KOPT-K1 (cell line): ENCODE results near the gene RASAL2.

ENCODE experiments used
- H3K27ac ChIP-seq: fragments of 200-600 bp; sonication (generic); 2 replicates; pipeline ENCODE4 v1.5.1; 2016; ENCODE audit warnings: antibody characterized with exemption, mild to moderate bottlenecking, low read depth, low read length; ENCODE audit not compliant: poor library complexity, severe bottlenecking
- H3K36me3 ChIP-seq: fragments of 200-600 bp; sonication (generic); 2 replicates; pipeline ENCODE4 v1.5.1; 2017; ENCODE audit warnings: antibody characterized with exemption, mild to moderate bottlenecking, low read length, moderate library complexity; ENCODE audit not compliant: insufficient read depth
- H3K9me3 ChIP-seq: fragments of 200-600 bp; sonication (generic); 2 replicates; pipeline ENCODE4 v1.5.1; 2017; ENCODE audit warnings: antibody characterized with exemption, low read length, mild to moderate bottlenecking; ENCODE audit not compliant: insufficient read depth, poor library complexity, severe bottlenecking

The RASAL2 gene

GRCh38 chr1:178093951-178094738 is at the start of gene RASAL2:
TSS of gene RASAL2 (plus strand) at chr1:178094104. CDS start at chr1:178094493, 389 bp downstream.
- H3K27ac ChIP-seq = no peak within 1 kb of the TSS

GRCh38 chr1:178046591-178047270 is 47.2 kb upstream of the RASAL2 start:
- H3K9me3 ChIP-seq = no peaks in the 10 kb centered on the region
- no peaks in the 10 kb centered on the region for H3K36me3 ChIP-seq
- H3K27ac ChIP-seq = no peak overlapping the region

More at GRCh38 chr1:178093951-178094738, at the start of gene RASAL2:
- Histone ChIP-seq H3K9me3 (no peaks in the 10 kb centered on the region), H3K36me3 (no peaks in the 10 kb centered on the region)

- Histone ChIP-seq H3K36me3 (no peaks in the 10 kb centered on the region), H3K27ac (no peak overlapping the region), H3K9me3 (no peaks in the 10 kb centered on the region)
These were observed 46.4 kb upstream of the RASAL2 start for GRCh38 chr1:178047403-178048093.

- Histone ChIP-seq H3K36me3 (no peaks in the 10 kb centered on the region), H3K9me3 (no peaks in the 10 kb centered on the region), H3K27ac (no peak overlapping the region)
These were observed 45.5 kb upstream of the RASAL2 start for GRCh38 chr1:178048426-178048825.

- H3K36me3 ChIP-seq = no peaks in the 10 kb centered on the region
- no peak overlapping the region for H3K27ac ChIP-seq
- no peaks in the 10 kb centered on the region for H3K9me3 ChIP-seq
These were observed 45.0 kb upstream of the RASAL2 start for GRCh38 chr1:178048883-178049282.

GRCh38 chr1:178050084-178050483 is 43.8 kb upstream of the RASAL2 start:
- no peak overlapping the region for H3K27ac ChIP-seq

GRCh38 chr1:178051071-178051470 is 42.8 kb upstream of the RASAL2 start:
- no peaks in the 10 kb centered on the region for H3K9me3 ChIP-seq
- H3K27ac ChIP-seq = no peak overlapping the region
- no peaks in the 10 kb centered on the region for H3K36me3 ChIP-seq

More at GRCh38 chr1:178050084-178050483, 43.8 kb upstream of the RASAL2 start:
- Histone ChIP-seq H3K9me3 (no peaks in the 10 kb centered on the region), H3K36me3 (no peaks in the 10 kb centered on the region)

GRCh38 chr1:178052650-178053461 is 41.0 kb upstream of the RASAL2 start:
- Histone ChIP-seq H3K9me3 (no peaks in the 10 kb centered on the region), H3K27ac (no peak overlapping the region), H3K36me3 (no peaks in the 10 kb centered on the region)

- no peak overlapping the region for H3K27ac ChIP-seq
- H3K36me3 ChIP-seq = no peaks in the 10 kb centered on the region
These were observed 38.8 kb upstream of the RASAL2 start for GRCh38 chr1:178055093-178055492.

GRCh38 chr1:178055779-178056471 is 38.0 kb upstream of the RASAL2 start:
- Histone ChIP-seq H3K27ac (no peak overlapping the region), H3K36me3 (no peaks in the 10 kb centered on the region), H3K9me3 (no peaks in the 10 kb centered on the region)

More at GRCh38 chr1:178055093-178055492, 38.8 kb upstream of the RASAL2 start:
- H3K9me3 ChIP-seq = no peaks in the 10 kb centered on the region

- H3K36me3 ChIP-seq = no peaks in the 10 kb centered on the region
- H3K9me3 ChIP-seq = no peaks in the 10 kb centered on the region
- H3K27ac ChIP-seq = no peak overlapping the region
These were observed 36.7 kb upstream of the RASAL2 start for GRCh38 chr1:178057141-178057765.

GRCh38 chr1:178057912-178058534 is 35.9 kb upstream of the RASAL2 start:
- Histone ChIP-seq H3K36me3 (no peaks in the 10 kb centered on the region), H3K9me3 (no peaks in the 10 kb centered on the region), H3K27ac (no peak overlapping the region)

GRCh38 chr1:178060789-178061556 is 32.9 kb upstream of the RASAL2 start:
- Histone ChIP-seq H3K36me3 (no peaks in the 10 kb centered on the region), H3K9me3 (no peaks in the 10 kb centered on the region), H3K27ac (no peak overlapping the region)
